ENCODE measurements around the gene NBAS. TPM values are rescaled to one million over a fixed set of nuclear protein-coding genes. Genes with fewer than 3 reads are reported as not detected.

Gene NBAS
- total and polyA plus RNA-seq, 9 of the 15 experiments (the other 6 are each of a cell fraction or from before 2014, with no cell fraction given), result 15.3 to 94.4 (median 69.9) TPM

- TF ChIP-seq ARID3A (IDR thresholded peaks at IDR 0.05; ENCODE audit: borderline replicate concordance, low read depth, low read length), result no peak
- no peak for TF ChIP-seq SMC3 (conservative IDR thresholded peaks at IDR 0.05; ENCODE audit: insufficient read depth, low read depth, low read length)
- TF ChIP-seq MYNN (IDR thresholded peaks at IDR 0.05), result no peak
- TF ChIP-seq MYNN (CRISPR knock-in tag; IDR thresholded peaks at IDR 0.05), result no peak
- no peak for TF ChIP-seq ZNF224 (CRISPR knock-in tag; IDR thresholded peaks at IDR 0.05)
- 0 out of 2 replicates have a peak, but pooled peaks have one; percentile 19 for TF ChIP-seq PTTG1 (tag; IDR thresholded peaks at IDR 0.05; ENCODE audit: low read depth)
- TF ChIP-seq ZNF76 (CRISPR knock-in tag; IDR thresholded peaks at IDR 0.05; ENCODE audit: borderline replicate concordance), result no peak
- TF ChIP-seq CREBBP (IDR thresholded peaks at IDR 0.05; ENCODE audit: low read depth, low read length), result no peak
- peak; percentile 72; the same call in 1 of the 2 replicates for TF ChIP-seq GTF2A2 (tag; IDR thresholded peaks at IDR 0.05)
- TF ChIP-seq HNRNPK (IDR thresholded peaks at IDR 0.05; ENCODE audit: low read depth, low read length, poor library complexity, severe bottlenecking), result no peak
- TF ChIP-seq NFRKB (IDR thresholded peaks at IDR 0.05; ENCODE audit: low read depth), result no peak
- TF ChIP-seq JUN (IDR thresholded peaks at IDR 0.05; ENCODE audit: borderline replicate concordance, low read depth, low read length), result 0 out of 2 replicates have a peak, but pooled peaks have one; percentile 3
- TF ChIP-seq JUN (CRISPR knock-in tag; IDR thresholded peaks at IDR 0.05; ENCODE audit: borderline replicate concordance), result no peak
- TF ChIP-seq PRDM10 (IDR thresholded peaks at IDR 0.05; ENCODE audit: partially characterized antibody), result no peak
- TF ChIP-seq RBBP5 (IDR thresholded peaks at IDR 0.05; ENCODE audit: borderline replicate concordance, insufficient read depth, low read length, poor library complexity, severe bottlenecking), result no peak
- TF ChIP-seq ZNF445 (CRISPR knock-in tag; IDR thresholded peaks at IDR 0.05; ENCODE audit: low read depth), result no peak
- no peak for TF ChIP-seq DEAF1 (CRISPR knock-in tag; IDR thresholded peaks at IDR 0.05)
Measured at GRCh38 chr2:15563227-15564100, 2.3 kb upstream of the NBAS start (continued).

Data from K562 (cell line).